HG03378 (cell line): ENCODE data around the gene ZMIZ1.

Experiments used
- ATAC-seq: cut with Tn5 transposase; IDR thresholded peaks from one replicate; pipeline ENCODE4 v1.9.1; 2021; ENCODE audit warnings: mild to moderate bottlenecking, moderate library complexity; ENCODE audit not compliant: unreplicated experiment

ZMIZ1 gene

GRCh38 chr10:79077488-79078173 lies 8.9 kb downstream of the ZMIZ1 start:
- ATAC-seq, result no peak

GRCh38 chr10:79078367-79079053 lies 9.7 kb downstream of the ZMIZ1 start:
- ATAC-seq, result no peak

- no peak for ATAC-seq
These were observed 10.3 kb downstream of the ZMIZ1 start for GRCh38 chr10:79079054-79079397.

- ATAC-seq, result no peak
These were observed 11.0 kb downstream of the ZMIZ1 start for GRCh38 chr10:79079490-79080355.

- ATAC-seq, result no peak
These were observed 12.7 kb downstream of the ZMIZ1 start for GRCh38 chr10:79081353-79082034.

GRCh38 chr10:79082035-79082373 lies 13.2 kb downstream of the ZMIZ1 start:
- ATAC-seq, result no peak

- no peak for ATAC-seq
These were observed 14.1 kb downstream of the ZMIZ1 start for GRCh38 chr10:79082631-79083596.

- ATAC-seq, result peak; percentile 44
These were observed 15.5 kb downstream of the ZMIZ1 start for GRCh38 chr10:79084012-79084971.

GRCh38 chr10:79084972-79085597 lies 16.3 kb downstream of the ZMIZ1 start:
- peak; percentile 59 for ATAC-seq

- no peak for ATAC-seq
These were observed 18.1 kb downstream of the ZMIZ1 start for GRCh38 chr10:79086822-79087221.

GRCh38 chr10:79087721-79088120 lies 19.0 kb downstream of the ZMIZ1 start:
- no peak for ATAC-seq

GRCh38 chr10:79088176-79088575 lies 19.4 kb downstream of the ZMIZ1 start:
- no peak for ATAC-seq

- no peak for ATAC-seq
These were observed 20.0 kb downstream of the ZMIZ1 start for GRCh38 chr10:79088613-79089355.

- no peak for ATAC-seq
These were observed 20.9 kb downstream of the ZMIZ1 start for GRCh38 chr10:79089632-79090031.

GRCh38 chr10:79090134-79090803 lies 21.5 kb downstream of the ZMIZ1 start:
- ATAC-seq, result peak; percentile 50

- ATAC-seq, result no peak
These were observed 23.6 kb downstream of the ZMIZ1 start for GRCh38 chr10:79092292-79092896.
